Measurements from ENCODE around the gene FSD1L. TPM values are rescaled to one million over a fixed set of nuclear protein-coding genes. Genes with fewer than 3 reads are reported as not detected.

Gene FSD1L
- total and polyA plus RNA-seq, 8 donors: 0.78 to 13.2 (median 3.0) TPM; not detected in 1

DNA sequence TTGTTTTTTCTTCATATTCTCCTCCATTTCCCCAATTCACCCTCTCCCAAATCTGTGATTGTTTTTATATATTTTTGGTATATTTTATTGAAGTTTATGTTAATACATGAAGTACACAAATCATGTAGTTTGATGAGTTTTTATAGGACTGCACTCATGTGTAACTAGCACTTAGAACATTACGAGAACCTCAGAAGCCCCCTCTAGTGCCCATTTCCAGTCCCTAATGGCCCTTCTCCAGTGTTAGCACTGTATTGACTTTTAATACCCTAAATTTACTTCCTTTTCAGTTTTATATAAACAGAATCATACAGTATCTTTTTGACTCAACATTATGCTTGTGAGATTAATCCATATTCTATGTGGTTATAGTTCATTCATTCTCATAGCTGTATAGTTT lies 91.6 kb downstream of the FSD1L start:
- H3K4me3 ChIP-seq: no peak overlapping the region
- no peaks in the 10 kb centered on the region for H3K9me3 ChIP-seq
- peaks cover 0 to 18% (median 3%) of the 10 kb centered on the region in 4 donors for H3K36me3 ChIP-seq
- H3K27ac ChIP-seq: no peak overlapping the region
- intact Hi-C loops (cut with DNase I; ENCODE audit: low total_unique reads): no loop called here
- DNase-seq: no peak
- no peaks in the 10 kb centered on the region for H3K27me3 ChIP-seq
- no peaks in the 10 kb centered on the region for H3K4me1 ChIP-seq
- 97 to 100% (median 100%) methylated on average over 1 of the region's 1 CpG for WGBS, 5 donors
- TF ChIP-seq EP300 (IDR thresholded peaks at IDR 0.05) (no peak), POLR2A (IDR thresholded peaks at IDR 0.05) (no peak), POLR2AphosphoS5 (IDR thresholded peaks at IDR 0.05) (no peak)
- TF ChIP-seq, protein P1, sequence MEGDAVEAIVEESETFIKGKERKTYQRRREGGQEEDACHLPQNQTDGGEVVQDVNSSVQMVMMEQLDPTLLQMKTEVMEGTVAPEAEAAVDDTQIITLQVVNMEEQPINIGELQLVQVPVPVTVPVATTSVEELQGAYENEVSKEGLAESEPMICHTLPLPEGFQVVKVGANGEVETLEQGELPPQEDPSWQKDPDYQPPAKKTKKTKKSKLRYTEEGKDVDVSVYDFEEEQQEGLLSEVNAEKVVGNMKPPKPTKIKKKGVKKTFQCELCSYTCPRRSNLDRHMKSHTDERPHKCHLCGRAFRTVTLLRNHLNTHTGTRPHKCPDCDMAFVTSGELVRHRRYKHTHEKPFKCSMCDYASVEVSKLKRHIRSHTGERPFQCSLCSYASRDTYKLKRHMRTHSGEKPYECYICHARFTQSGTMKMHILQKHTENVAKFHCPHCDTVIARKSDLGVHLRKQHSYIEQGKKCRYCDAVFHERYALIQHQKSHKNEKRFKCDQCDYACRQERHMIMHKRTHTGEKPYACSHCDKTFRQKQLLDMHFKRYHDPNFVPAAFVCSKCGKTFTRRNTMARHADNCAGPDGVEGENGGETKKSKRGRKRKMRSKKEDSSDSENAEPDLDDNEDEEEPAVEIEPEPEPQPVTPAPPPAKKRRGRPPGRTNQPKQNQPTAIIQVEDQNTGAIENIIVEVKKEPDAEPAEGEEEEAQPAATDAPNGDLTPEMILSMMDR (IDR thresholded peaks at IDR 0.05): no peak

DNA sequence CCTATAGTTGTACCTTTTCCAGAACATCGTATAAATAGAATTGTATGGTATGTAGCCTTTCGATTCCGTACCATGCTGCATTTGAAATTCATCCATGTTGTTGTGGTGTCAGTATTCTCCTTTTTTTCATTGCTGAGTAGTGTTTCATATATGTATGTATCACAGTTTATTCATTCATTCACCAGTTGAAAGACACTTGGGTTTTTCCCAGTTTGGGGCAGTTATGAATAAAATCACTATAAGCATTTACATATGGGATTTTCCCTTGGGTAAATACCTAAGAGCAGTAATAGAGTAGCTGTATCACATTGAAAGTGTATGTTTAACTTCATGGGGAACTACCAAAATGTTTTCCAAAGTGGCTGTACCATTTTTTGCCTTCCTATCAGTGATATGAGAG lies 94.0 kb downstream of the FSD1L start:
- TF ChIP-seq, protein P1 (IDR thresholded peaks at IDR 0.05): no peak
- TF ChIP-seq EP300 (IDR thresholded peaks at IDR 0.05) (no peak), POLR2A (IDR thresholded peaks at IDR 0.05) (no peak), POLR2AphosphoS5 (IDR thresholded peaks at IDR 0.05) (no peak)
- H3K9me3 ChIP-seq: no peaks in the 10 kb centered on the region
- no peaks in the 10 kb centered on the region for H3K27me3 ChIP-seq
- H3K4me3 ChIP-seq: no peak overlapping the region
- H3K27ac ChIP-seq: no peak overlapping the region
- intact Hi-C loops (cut with DNase I; ENCODE audit: low total_unique reads): no loop called here
- WGBS, 5 donors: 93 to 99% (median 94%) methylated on average over 3 of the region's 3 CpGs
- peaks cover 0 to 5% (median 2%) of the 10 kb centered on the region in 4 donors for H3K36me3 ChIP-seq
- DNase-seq: no peak
- H3K4me1 ChIP-seq: no peaks in the 10 kb centered on the region

- Histone ChIP-seq H3K4me3 (no peak overlapping the region), H3K4me1 (peaks cover 0 to 24% (median 13%) of the 10 kb centered on the region in 4 donors), H3K9me3 (no peaks in the 10 kb centered on the region), H3K27ac (peak overlapping the region in 2 of 5 donors; percentile 7 to 47), H3K36me3 (no peaks in the 10 kb centered on the region), H3K27me3 (no peaks in the 10 kb centered on the region)
- WGBS, 5 donors: 25 to 59% (median 46%) methylated on average over 10 of the region's 10 CpGs
- intact Hi-C loops (cut with DNase I; ENCODE audit: low total_unique reads): no loop called here
- TF ChIP-seq POLR2AphosphoS5 (IDR thresholded peaks at IDR 0.05) (no peak), POLR2A (IDR thresholded peaks at IDR 0.05) (no peak), EP300 (IDR thresholded peaks at IDR 0.05) (no peak)
- TF ChIP-seq, protein P1 (IDR thresholded peaks at IDR 0.05): no peak
- no peak for DNase-seq
Observed at GRCh38 chr9:105554042-105554441, 106.2 kb downstream of the FSD1L start.

DNA sequence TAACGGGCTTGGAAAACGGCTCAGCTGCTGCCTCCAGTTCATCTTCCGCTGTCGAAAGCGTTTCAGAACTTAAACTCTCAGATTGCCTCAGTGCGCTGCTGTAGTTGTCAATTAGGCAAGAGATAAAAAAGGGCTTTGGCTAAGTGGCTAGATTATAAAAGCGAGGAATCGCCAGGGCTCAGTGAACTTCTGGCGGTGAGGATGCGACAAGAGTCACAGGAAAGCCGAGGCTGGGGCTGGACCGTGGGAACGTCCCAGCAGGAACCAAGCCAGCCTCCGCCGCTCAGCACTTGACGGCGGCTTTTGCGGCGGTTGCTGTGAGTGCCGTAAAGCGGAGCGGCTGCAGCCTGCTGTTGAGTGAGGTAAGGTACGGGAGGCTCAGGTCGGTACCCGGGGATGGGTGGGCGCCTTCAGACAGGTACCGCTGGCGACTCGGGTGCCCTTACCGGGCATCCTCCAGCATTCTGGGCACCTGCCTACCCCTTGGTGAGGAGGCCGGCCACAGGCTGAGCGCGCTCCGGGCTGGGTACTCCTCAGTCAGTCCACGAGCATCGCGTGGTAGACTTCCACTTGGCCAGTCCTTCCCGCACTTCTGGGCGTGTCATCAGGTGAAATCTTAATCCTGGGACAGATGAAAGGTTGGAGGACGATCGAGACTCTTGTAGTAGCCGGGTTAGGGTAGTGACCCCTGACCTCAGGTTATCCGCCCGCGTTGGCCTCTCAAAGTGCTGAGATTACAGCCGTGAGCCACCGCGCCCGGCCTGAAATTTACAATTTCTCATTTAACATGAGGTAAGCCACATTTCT lies 110.2 kb downstream of the FSD1L start, which contains the start of gene FKTN:
Gene FKTN, plus strand, starts transcription at position 328 of the 807 bp plus-strand sequence. CDS start 16,902 bp downstream, outside the sequence.
- Histone ChIP-seq H3K4me1 (peaks cover 0 to 28% (median 15%) of the 10 kb centered on the region in 4 donors), H3K4me3 (peak within 1 kb of the TSS; percentile 63 to 86 (median 83)), H3K27ac (peak within 1 kb of the TSS; percentile 61 to 75 (median 73)), H3K9me3 (peaks cover 0 to 10% (median 2%) of the 10 kb centered on the region in 4 donors), H3K27me3 (no peaks in the 10 kb centered on the region), H3K36me3 (peaks cover 0 to under 1% (median 0%) of the 10 kb centered on the region in 4 donors)
- peak; percentile 90 to 96 for DNase-seq
- 0 to 1% (median 1%) methylated on average over 22 to 49 of the region's 49 CpGs for WGBS, 5 donors
- intact Hi-C loops (cut with DNase I; ENCODE audit: low total_unique reads): no loop called here
- no peak for TF ChIP-seq POLR2A (IDR thresholded peaks at IDR 0.05)
- peak; percentile 12 to 84 (median 74) for TF ChIP-seq POLR2AphosphoS5 (IDR thresholded peaks at IDR 0.05)
- TF ChIP-seq EP300 (IDR thresholded peaks at IDR 0.05): no peak
